T47D (cell line): ENCODE measurements around the gene CDADC1.
"Not testable (repeated sequence)": the region's sequence is repeated elsewhere in the genome, so short reads cannot be mapped to it uniquely, and the experiment has no call there.

ENCODE experiments used
- DNase-seq, 2 experiments: peaks; one replicate each; pipeline versions ENCODE4 v3.0.0 to v3.0.0-alpha.2; 2011 to 2012; ENCODE audit warnings: low read depth in 1 of 2, low spot score in 1 of 2
- JUND ChIP-seq: IDR thresholded peaks from 2 replicates; pipeline ENCODE4 v1.6.1; 2012; ENCODE audit warnings: low read depth
- in situ Hi-C: cut with HindIII; loops from 2 replicates; pipeline ENCODE4 v1.10.0; 2016; ENCODE audit warnings: low sequenced_read_pairs, low pct_unique_long_range_greater_than_20kb

Gene CDADC1

GRCh38 chr13:49279112-49279511 is 31.4 kb downstream of the CDADC1 start:
- in situ Hi-C loops = no loop called here
- DNase-seq = no peak
- TF ChIP-seq JUND = no peak

- in situ Hi-C loops = no loop called here
- TF ChIP-seq JUND = no peak
- no peak for DNase-seq
Measured at GRCh38 chr13:49279885-49280284, 32.2 kb downstream of the CDADC1 start.

GRCh38 chr13:49287995-49288394 is 40.3 kb downstream of the CDADC1 start:
- DNase-seq = no peak
- in situ Hi-C loops = no loop called here
- no peak for TF ChIP-seq JUND

- no peak for DNase-seq
- in situ Hi-C loops = no loop called here
- no peak for TF ChIP-seq JUND
Measured at GRCh38 chr13:49288458-49288857, 40.7 kb downstream of the CDADC1 start.

- no peak for DNase-seq
- in situ Hi-C loops = no loop called here
- no peak for TF ChIP-seq JUND
Measured at GRCh38 chr13:49292742-49293486, 45.2 kb downstream of the CDADC1 start.

- in situ Hi-C loops, DNase-seq: not testable (repeated sequence)
Measured at GRCh38 chr13:49294723-49295122, 47.0 kb downstream of the CDADC1 start.

DNA sequence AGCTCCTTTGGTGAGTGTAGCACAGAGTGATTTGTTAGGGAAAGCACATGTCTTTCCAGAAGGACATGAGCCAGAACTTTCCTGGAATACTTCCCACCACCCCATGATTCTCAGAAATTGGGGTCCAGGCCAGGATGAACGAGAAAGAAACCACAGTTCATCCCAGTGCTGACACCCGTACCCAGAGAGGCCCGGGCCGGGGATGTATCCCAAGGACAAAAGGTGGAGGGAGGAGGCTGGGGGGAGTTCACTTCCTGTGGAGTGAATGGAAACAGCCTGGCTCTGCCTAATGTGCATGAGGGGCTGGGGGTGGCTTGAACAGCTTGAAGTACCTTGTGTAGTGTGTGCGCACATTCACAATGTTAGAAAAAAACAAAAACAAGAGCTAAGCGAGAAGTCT is 47.5 kb downstream of the CDADC1 start:
- TF ChIP-seq JUND = no peak
- DNase-seq = no peak
- in situ Hi-C loops = no loop called here

DNA sequence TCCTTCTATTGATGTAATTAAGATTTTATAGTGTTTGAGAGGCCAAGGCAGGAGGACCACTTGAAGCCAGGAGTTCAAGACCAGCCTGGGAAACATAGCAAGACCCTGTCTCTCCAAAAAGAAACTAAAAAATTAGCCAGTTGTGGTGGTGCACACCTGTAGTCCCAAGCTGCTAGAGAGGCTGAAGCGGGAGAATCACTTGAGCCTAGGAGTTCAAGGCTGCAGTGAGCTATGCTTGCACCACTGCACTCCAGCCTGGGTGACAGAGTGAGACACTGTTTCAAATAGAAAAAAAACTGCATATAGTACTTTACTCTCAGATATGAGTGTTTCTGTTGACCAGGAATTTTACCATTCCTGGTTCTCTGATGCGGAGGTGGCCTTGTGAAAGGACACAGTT is 48.9 kb downstream of the CDADC1 start:
- in situ Hi-C loops = no loop called here
- TF ChIP-seq JUND = no peak
- DNase-seq = no peak

- no peak for DNase-seq
- in situ Hi-C loops = no loop called here
- no peak for TF ChIP-seq JUND
Measured at GRCh38 chr13:49297338-49297737, 49.6 kb downstream of the CDADC1 start.

GRCh38 chr13:49298416-49298815 is 50.7 kb downstream of the CDADC1 start:
- in situ Hi-C loops = no loop called here

GRCh38 chr13:49298903-49299605 is 51.3 kb downstream of the CDADC1 start:
- DNase-seq = no peak
- in situ Hi-C loops = no loop called here
- TF ChIP-seq JUND = no peak

More at GRCh38 chr13:49298416-49298815, 50.7 kb downstream of the CDADC1 start:
- no peak for TF ChIP-seq JUND
- DNase-seq = no peak

DNA sequence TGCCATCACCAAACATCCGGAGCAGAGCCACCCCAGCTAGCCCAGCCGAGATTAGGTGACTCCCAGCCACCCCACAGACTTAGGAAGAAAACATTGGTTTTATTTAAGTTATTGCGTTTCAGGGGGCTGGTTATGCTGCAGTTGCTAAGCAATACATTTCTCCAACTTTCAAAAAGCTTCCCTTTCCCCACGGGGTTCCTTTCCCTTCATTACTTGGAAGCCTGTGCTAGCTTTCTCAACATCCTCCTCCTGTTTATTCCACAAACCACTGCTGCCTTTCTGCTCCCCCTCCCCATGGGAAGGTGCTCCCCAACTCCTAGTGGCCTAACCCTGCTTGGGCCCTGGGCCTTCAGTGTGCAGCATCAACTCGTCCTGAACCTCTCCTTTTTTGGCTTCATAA is 52.6 kb downstream of the CDADC1 start:
- in situ Hi-C loops = no loop called here
- no peak for DNase-seq
- no peak for TF ChIP-seq JUND

DNA sequence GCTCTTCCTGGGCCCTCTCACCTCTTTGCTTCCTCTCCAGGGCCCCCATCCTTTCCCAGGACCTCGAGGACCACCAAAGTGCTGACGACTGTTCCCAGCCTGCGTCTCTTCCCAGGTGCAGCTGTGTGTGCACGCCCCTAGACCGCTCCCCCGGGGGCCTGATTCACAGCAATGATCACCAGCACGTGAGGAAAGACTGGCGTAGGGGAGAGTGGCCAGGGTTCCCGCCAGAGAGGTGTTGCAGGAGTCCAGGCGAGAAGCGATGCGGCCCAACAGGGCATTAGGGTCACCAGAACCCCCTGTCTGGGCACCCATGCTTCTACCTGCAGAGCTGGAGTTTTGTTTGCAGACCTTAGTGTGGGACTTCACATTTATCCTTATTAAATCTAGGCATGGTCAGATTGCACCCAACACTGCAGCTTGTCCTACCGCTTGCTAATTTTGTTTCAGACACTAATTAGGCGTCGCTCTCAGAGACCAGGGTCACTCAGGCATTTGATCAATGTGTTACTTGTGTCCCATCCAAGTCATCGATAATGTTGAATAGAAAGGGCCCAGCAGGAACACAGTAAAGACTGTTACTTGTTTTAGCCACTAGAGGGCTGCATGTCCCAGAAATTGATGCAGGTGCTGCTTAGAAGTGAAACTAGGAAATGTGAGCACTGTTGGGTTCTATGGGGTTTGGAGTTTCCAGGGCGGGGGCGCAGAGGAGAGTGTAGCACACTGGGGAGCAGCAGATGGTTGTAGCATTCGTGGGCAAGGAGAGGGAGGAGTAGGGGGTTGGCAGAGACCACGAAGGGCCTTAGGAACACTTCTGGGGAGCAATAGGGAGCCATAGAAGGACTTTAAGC is 53.2 kb downstream of the CDADC1 start:
- TF ChIP-seq JUND = no peak
- in situ Hi-C loops = no loop called here
- DNase-seq = peak; percentile 46 to 75
